CD4-positive, alpha-beta T cell (primary cell): ENCODE data around the gene KCNK3. TPM values are rescaled to one million over a fixed set of nuclear protein-coding genes. Genes with fewer than 3 reads are reported as not detected.

Experiments
- ATAC-seq: fragments of 200-7000 bp; cut with Tn5 transposase; one replicate; pipeline ENCODE4 v1.10.0; 2022; ENCODE audit warnings: mild to moderate bottlenecking; ENCODE audit not compliant: poor library complexity
- CTCF ChIA-PET: fragments of 350-600 bp; sonication (Branson Sonifier 250); formaldehyde crosslinking; loops from one replicate; lab custom pipeline; 2021; ENCODE audit warnings: antibody characterized with exemption, inconsistent platforms; lab: Charles Lee
- POLR2A ChIA-PET: fragments of 350-600 bp; sonication (Branson Sonifier 250); formaldehyde crosslinking; loops from one replicate; lab custom pipeline; 2021; ENCODE audit warnings: antibody characterized with exemption, inconsistent platforms; lab: Charles Lee
- DNase-seq, 14 experiments: peaks; one replicate each; pipeline ENCODE4 v3.0.0-alpha.2; 2013 to 2020; ENCODE audit warnings: mixed read lengths in 2 of 14
- H3K27ac ChIP-seq, 2 donors: one replicate each; pipeline versions ENCODE4 v1.5.1 to v1.7.0; 2013; ENCODE audit warnings: low read length in 2 of 2, low read depth in 1 of 2, mild to moderate bottlenecking in 1 of 2
- H3K27me3 ChIP-seq, 2 experiments: 1 replicate in 1 of 2; 2 replicates in 1 of 2; pipeline versions ENCODE4 v1.6.1 to v1.7.0; 2013; ENCODE audit warnings: low read length in 2 of 2, control low read depth in 1 of 2, mild to moderate bottlenecking in 1 of 2, moderate library complexity in 1 of 2; ENCODE audit not compliant: insufficient read depth in 2 of 2, control insufficient read depth in 1 of 2
- H3K36me3 ChIP-seq: one replicate; pipeline ENCODE4 v1.6.1; 2013; ENCODE audit warnings: low read length, control low read depth; ENCODE audit not compliant: insufficient read depth
- H3K4me1 ChIP-seq: one replicate; pipeline ENCODE4 v1.6.1; 2013; ENCODE audit warnings: low read length, control low read depth; ENCODE audit not compliant: insufficient read depth
- H3K4me3 ChIP-seq: one replicate; pipeline ENCODE4 v1.5.1; 2013; ENCODE audit warnings: mild to moderate bottlenecking, low read length, moderate library complexity
- H3K9me3 ChIP-seq, 2 experiments: 1 replicate in 1 of 2; 2 replicates in 1 of 2; pipeline versions ENCODE4 v1.6.1 to v1.7.0; 2013; ENCODE audit warnings: low read length in 2 of 2, mild to moderate bottlenecking in 2 of 2, control low read depth in 1 of 2, moderate library complexity in 1 of 2; ENCODE audit not compliant: control insufficient read depth in 1 of 2, insufficient read depth in 1 of 2
- H3K27ac Mint-ChIP-seq: one replicate; pipeline ENCODE4 v1.8.0; 2020; ENCODE audit warnings: mixed read lengths
- H3K27me3 Mint-ChIP-seq: one replicate; pipeline ENCODE4 v1.8.0; 2021; ENCODE audit warnings: mixed read lengths
- H3K36me3 Mint-ChIP-seq: one replicate; pipeline ENCODE4 v1.8.0; 2021; ENCODE audit warnings: low read depth, mixed read lengths
- H3K4me1 Mint-ChIP-seq: one replicate; pipeline ENCODE4 v1.8.0; 2021; ENCODE audit warnings: low read depth, mixed read lengths
- H3K4me3 Mint-ChIP-seq: one replicate; pipeline ENCODE4 v1.8.0; 2020; ENCODE audit warnings: mild to moderate bottlenecking, mixed read lengths
- H3K9me3 Mint-ChIP-seq: one replicate; pipeline ENCODE4 v1.8.0; 2020; ENCODE audit warnings: mixed read lengths
- intact Hi-C, 2 experiments: fragments of 100-400 bp; cut with DNase I in 1 of 2; cut with micrococcal nuclease in 1 of 2; formaldehyde crosslinking; loops; one replicate each; pipeline versions ENCODE4 v1.15.1 to v1.9.0; 2023 to 2025; cut with DNase I, micrococcal nuclease
- total RNA-seq, 174 experiments: library from RNA in 2 of 174; stranded (reverse) in 2 of 174; gene quantifications; one replicate each; pipeline ENCODE4 v1.2.3 and lab custom pipeline; 2021 to 2026
- TF ChIP-seq, protein P1 (sequence below): fragments of 200-600 bp; IDR thresholded peaks from one replicate; pipeline ENCODE4 v1.8.0; 2022; ENCODE audit warnings: antibody characterized with exemption, mild to moderate bottlenecking

Gene KCNK3
- total RNA-seq, 2 experiments from 2014 or later: not detected

- ChIA-PET CTCF (no interaction called here), POLR2A (no interaction called here)
- Mint-ChIP-seq H3K27me3 (peaks cover 17% of the 10 kb centered on the region), H3K27ac (no peak overlapping the region), H3K4me3 (no peak overlapping the region), H3K36me3 (no peaks in the 10 kb centered on the region), H3K4me1 (peaks cover 5% of the 10 kb centered on the region), H3K9me3 (no peaks in the 10 kb centered on the region)
- intact Hi-C loops: no loop called here
- Histone ChIP-seq H3K27ac (no peak overlapping the region), H3K4me1 (no peaks in the 10 kb centered on the region), H3K36me3 (no peaks in the 10 kb centered on the region), H3K4me3 (no peak overlapping the region), H3K27me3 (peaks cover 3 to 4% of the 10 kb centered on the region in 2 experiments), H3K9me3 (peaks cover 0 to 6% of the 10 kb centered on the region in 2 experiments)
- no peak for DNase-seq
- ATAC-seq: no peak
- TF ChIP-seq, protein P1, sequence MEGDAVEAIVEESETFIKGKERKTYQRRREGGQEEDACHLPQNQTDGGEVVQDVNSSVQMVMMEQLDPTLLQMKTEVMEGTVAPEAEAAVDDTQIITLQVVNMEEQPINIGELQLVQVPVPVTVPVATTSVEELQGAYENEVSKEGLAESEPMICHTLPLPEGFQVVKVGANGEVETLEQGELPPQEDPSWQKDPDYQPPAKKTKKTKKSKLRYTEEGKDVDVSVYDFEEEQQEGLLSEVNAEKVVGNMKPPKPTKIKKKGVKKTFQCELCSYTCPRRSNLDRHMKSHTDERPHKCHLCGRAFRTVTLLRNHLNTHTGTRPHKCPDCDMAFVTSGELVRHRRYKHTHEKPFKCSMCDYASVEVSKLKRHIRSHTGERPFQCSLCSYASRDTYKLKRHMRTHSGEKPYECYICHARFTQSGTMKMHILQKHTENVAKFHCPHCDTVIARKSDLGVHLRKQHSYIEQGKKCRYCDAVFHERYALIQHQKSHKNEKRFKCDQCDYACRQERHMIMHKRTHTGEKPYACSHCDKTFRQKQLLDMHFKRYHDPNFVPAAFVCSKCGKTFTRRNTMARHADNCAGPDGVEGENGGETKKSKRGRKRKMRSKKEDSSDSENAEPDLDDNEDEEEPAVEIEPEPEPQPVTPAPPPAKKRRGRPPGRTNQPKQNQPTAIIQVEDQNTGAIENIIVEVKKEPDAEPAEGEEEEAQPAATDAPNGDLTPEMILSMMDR: no peak
Observed at GRCh38 chr2:26725521-26725820, 32.9 kb downstream of the KCNK3 start.

DNA sequence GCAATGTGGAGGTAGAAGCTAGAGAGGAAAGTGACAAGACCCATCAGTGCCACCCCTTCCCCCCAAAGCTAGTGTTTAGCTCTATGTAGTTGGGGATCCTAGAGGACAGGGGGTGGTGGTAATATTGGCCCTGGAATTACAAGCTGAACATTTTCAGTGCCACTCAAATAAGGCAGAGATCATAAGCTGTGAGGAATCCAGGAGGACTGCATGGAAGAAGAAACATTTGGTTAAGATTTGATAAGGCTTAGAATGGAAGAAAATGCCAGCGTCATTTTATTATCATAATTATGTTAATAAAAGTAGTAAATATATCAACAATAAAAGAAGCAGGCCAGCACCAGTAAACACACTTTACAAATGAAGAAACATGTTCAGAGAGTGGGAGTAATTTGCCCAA lies 33.7 kb downstream of the KCNK3 start:
- peaks cover 17% of the 10 kb centered on the region for H3K27me3 Mint-ChIP-seq
- TF ChIP-seq, protein P1: no peak
- intact Hi-C loops: no loop called here

GRCh38 chr2:26727641-26728561 lies 35.4 kb downstream of the KCNK3 start:
- no peak overlapping the region for H3K27ac Mint-ChIP-seq

More for the DNA sequence above, 33.7 kb downstream of the KCNK3 start:
- ChIA-PET POLR2A (no interaction called here), CTCF (no interaction called here)
- Mint-ChIP-seq H3K9me3 (no peaks in the 10 kb centered on the region), H3K4me1 (peaks cover 5% of the 10 kb centered on the region), H3K27ac (no peak overlapping the region), H3K4me3 (no peak overlapping the region), H3K36me3 (no peaks in the 10 kb centered on the region)
- Histone ChIP-seq H3K4me1 (no peaks in the 10 kb centered on the region), H3K36me3 (no peaks in the 10 kb centered on the region), H3K27ac (no peak overlapping the region), H3K4me3 (no peak overlapping the region), H3K9me3 (peaks cover 0 to 6% of the 10 kb centered on the region in 2 experiments), H3K27me3 (peaks cover 4 to 5% of the 10 kb centered on the region in 2 experiments)
- DNase-seq: no peak
- ATAC-seq: no peak

More at GRCh38 chr2:26727641-26728561, 35.4 kb downstream of the KCNK3 start:
- TF ChIP-seq, protein P1: no peak
- Mint-ChIP-seq H3K36me3 (no peaks in the 10 kb centered on the region), H3K27me3 (peaks cover 27% of the 10 kb centered on the region), H3K4me1 (no peaks in the 10 kb centered on the region), H3K4me3 (no peak overlapping the region), H3K9me3 (no peaks in the 10 kb centered on the region)
- ChIA-PET POLR2A (no interaction called here), CTCF (no interaction called here)
- DNase-seq (peak in 8 of 14 experiments; percentile 4 to 48 (median 14)), ATAC-seq (peak; percentile 61)
- Histone ChIP-seq H3K27me3 (peaks cover 4 to 5% of the 10 kb centered on the region in 2 experiments), H3K4me1 (no peaks in the 10 kb centered on the region), H3K9me3 (peaks cover 0 to 6% of the 10 kb centered on the region in 2 experiments), H3K27ac (no peak overlapping the region), H3K36me3 (no peaks in the 10 kb centered on the region), H3K4me3 (no peak overlapping the region)
- intact Hi-C loops: no loop called here
